Hematopoietic multipotent progenitor cell (in vitro differentiated cells): ENCODE results near the gene DISP3. TPM values are rescaled to one million over a fixed set of nuclear protein-coding genes. Genes with fewer than 3 reads are reported as not detected.
A peak's percentile ranks its signal among the peaks of the same experiment; 100 is the strongest.

Experiments used
- DNase-seq, 3 donors: peaks; one replicate each; pipeline ENCODE4 v3.0.0-alpha.2; 2011 to 2015; ENCODE audit warnings: low read depth in 2 of 3, low spot score in 2 of 3
- total RNA-seq: library from RNA; depleted of rRNA; stranded (reverse); fragments of >200 nt; gene quantifications from one replicate; pipeline ENCODE4 v1.2.3, GENCODE V29; 2012

Gene DISP3
- total RNA-seq, 1 donor: under 0.01 TPM

DNA sequence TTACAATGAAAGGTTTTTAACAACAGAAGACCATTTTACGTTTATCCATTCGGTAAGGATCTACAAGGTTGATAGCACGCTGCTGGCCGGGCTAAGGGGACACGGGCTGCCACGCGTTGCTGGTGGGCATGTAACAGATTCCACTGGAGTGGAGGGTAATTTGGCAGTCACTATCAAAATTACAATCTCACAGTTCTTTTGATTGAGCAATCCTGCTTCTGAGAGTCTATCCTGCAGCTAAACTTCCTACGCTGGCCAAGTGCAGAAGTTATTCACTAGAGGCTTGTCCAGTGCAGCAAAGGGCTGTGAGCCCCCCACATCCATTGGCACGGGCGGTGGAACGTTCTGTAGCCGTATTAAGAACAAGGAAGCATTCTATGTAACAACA lies 61.8 kb downstream of the DISP3 start:
- DNase-seq: no peak

- no peak for DNase-seq
These were observed 62.3 kb downstream of the DISP3 start for GRCh38 chr1:11541236-11541635.

DNA sequence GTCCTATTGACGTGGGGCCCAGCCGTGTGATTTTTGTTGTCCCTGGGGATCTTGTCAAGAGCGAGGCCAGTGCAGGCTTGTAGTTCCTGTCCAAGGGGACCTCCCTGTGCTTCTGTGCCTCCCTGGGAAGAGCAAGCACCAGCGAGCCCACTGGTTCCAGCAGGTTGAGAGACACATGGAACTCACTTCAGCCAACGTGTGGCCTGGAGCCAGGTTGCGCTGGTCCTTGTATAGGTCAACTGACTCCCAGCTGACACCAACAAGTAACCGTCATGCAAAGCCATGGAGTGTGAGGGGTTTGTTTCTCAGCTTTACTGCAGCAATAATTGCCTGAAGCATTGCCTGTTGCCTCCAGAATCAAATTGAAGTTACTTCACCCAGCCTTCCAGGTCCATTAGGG lies 63.0 kb downstream of the DISP3 start:
- no peak for DNase-seq

DNA sequence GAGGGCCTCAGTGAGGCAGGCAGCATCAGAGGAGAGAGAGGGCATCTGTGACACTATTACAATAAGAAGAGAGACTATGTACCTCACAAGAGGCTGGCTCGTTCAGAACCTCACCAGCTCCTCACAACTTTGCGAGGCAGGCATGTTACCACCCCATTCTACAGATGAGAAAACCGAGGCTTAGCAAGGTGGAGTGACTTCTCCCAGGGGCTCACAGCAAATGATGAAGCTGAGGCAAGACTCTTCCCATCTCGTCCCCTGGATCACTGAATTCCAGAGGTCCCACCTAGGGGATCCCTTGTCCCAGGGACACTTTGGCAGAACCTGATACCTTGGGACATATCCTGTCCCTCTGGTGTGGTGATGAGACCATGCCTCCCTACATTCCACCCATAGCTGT lies 64.4 kb downstream of the DISP3 start:
- DNase-seq: no peak

GRCh38 chr1:11543796-11544195 lies 64.8 kb downstream of the DISP3 start:
- no peak for DNase-seq

- DNase-seq: no peak
These were observed 67.5 kb downstream of the DISP3 start for GRCh38 chr1:11546456-11546855.

DNA sequence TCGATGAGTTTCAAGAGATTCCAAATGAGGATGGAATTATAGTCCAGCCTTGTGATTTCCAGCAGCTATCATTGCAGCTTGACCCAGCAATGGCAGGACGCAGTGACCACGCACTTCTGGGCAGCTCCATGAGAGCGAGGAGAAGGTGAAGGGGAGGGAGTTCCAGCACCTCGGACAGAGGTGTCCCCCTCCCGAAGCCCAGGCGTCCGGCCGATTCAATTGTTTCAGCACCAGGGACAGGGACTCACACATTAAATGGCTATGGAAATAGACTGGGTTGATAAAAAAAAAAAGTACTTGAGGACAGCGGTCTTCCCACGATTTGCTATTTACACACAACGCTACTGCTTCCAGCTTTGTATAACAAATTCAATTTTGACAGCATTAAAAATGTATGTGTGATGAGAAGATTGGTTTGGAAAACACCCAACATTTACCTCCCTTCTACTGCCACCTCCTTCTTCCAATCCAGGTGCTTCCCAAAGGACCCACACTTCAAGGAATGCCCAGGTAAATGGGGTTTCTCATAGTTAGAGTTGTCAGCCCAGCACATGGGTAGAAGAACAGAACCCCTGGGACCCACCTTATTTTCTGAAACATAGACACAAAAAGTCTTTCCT lies 71.8 kb downstream of the DISP3 start:
- DNase-seq: peak in 2 of 3 donors; percentile 84 to 95

- DNase-seq: peak in 2 of 3 donors; percentile 19 to 26
These were observed 79.3 kb downstream of the DISP3 start for GRCh38 chr1:11558276-11558675.

DNA sequence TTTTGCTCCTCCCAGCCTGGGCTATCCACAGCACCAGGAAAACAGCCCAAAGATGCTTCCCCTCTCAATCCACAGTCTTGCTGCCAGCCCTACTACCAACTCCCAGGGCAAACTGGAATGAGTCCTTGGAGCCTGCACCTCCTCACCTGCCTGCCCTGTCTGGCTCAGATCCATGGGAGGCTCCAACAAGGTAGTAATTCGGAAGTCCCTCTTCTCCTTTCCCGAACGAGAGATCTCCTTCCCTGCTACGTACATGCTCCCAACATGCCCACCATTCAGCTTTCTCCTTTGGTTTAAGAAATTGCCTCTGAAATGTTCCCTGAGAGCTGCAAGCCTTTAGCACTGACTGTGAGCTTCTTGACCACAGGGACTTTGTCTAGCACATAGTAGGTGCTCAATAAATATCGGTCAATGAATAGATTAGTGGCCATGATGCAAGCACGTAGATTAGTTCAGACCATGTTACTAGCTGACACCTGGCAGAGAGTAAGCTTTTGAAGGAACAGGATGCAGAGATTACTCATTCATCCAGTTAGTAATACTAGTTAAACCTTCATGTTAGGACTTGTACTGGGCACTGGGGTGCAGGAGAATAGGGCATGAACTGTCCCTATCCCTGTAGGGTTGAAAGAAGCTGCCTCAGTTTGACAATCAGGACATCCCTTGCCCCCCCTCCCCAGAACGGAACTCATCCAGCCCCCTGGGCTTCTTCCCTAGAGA lies 80.1 kb downstream of the DISP3 start:
- no peak for DNase-seq

- no peak for DNase-seq
These were observed 80.6 kb downstream of the DISP3 start for GRCh38 chr1:11559591-11559970.

DNA sequence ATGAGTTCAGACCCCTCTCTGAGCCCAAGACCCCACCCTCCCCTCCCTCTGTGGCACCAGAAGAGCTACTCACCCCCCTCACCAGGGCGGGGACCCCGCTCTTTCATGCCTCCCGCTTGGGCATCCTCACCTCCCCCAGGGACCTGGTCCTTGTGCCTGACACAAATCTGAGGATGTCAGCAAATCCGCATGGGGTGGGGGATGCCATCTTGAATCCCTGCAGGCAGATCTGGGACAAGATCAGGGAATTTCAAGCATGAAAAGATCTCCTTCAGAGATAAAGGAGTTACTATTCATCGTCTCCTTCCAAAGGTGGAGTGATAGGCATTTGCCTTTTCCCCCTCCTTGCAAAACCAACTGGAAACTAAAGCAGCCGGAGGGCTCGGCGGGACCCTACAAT lies 81.1 kb downstream of the DISP3 start:
- no peak for DNase-seq

- no peak for DNase-seq
These were observed 82.8 kb downstream of the DISP3 start for GRCh38 chr1:11561740-11562139.

DNA sequence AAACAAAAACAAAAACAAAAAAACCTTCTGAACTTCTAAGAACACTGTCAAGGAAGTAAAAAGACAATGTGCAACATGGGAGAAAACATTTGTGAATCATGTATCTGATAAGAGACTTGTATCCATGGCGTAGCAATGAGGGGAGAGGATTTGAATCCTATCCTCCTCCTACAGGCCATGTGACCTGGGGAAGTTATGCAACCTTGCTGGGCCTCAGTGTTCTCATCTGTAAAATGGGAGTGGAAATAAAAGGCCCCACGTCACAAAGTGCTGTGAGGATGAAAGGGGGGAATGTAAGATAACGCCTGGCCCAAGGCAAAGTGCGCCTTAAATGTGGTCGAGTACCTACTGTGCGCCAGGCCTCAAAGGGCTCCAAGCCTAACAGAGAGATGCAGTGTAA lies 83.7 kb downstream of the DISP3 start:
- DNase-seq: no peak

- DNase-seq: peak in 2 of 3 donors; percentile 33 to 74
These were observed 84.7 kb downstream of the DISP3 start for GRCh38 chr1:11563560-11564069.

DNA sequence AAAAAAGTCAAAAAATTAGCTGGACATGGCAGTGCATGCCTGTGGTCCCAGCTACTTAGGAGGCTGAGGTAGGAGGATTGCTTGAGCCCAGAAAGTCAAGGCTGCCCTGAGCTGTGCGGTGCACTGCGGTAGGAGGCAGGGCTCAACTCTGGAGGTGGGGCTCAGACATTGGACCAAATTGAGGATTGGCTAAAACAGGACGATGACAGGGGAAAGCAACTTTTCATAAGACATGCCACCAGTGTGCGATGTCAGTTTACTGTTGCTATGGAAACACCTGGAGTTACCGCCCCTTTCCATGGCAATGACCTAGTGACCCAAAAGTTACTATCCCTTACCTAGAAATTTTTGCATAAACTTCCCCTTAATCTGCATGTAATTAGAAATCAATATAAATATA lies 85.3 kb downstream of the DISP3 start:
- DNase-seq: no peak

DNA sequence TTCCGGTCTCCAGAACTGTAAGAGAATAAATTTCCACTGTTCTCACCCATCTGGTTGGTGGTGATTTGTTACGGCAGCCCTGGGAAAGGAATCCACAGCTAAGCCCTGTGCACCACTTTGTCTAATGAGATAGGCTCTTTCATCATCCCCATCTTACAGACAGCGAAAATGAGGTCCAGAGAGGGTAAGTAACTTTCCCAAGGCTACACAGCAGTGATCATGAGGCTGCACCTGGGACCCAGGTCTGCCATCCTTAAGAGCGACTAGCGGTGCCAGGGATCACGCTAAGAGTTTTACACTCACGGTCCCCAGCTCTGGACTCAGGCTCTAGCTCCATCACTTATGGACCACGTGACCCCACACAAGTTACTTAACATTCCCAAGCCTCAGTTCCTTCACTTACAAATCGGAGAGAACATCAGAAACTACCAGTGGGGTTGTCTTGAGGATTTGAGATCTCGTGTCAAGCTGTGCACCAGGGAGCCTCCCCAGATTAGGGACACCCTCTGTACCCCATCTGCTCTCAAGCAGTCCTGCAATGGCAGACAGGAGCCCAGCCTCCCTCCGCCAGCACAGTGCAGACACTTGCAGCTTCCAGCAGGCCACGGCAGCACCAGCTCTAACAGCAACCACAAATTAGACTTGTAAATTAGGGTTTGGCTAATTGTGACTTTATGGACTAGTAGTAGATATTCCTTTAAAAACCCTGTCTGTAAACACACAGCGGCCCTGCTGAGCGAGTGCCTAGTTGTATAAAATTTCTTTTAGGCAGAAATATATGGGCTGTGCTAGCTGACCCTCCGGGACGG lies 87.3 kb downstream of the DISP3 start:
- DNase-seq: no peak

- DNase-seq: no peak
These were observed 88.5 kb downstream of the DISP3 start for GRCh38 chr1:11567244-11568065.

GRCh38 chr1:11568687-11569086 lies 89.7 kb downstream of the DISP3 start:
- DNase-seq: no peak

GRCh38 chr1:11569551-11569950 lies 90.6 kb downstream of the DISP3 start:
- DNase-seq: no peak

GRCh38 chr1:11569954-11570353 lies 91.0 kb downstream of the DISP3 start:
- DNase-seq: no peak
